Astrocyte of the cerebellum (primary cell): ENCODE results near the gene CES3.

ENCODE experiments used
- DNase-seq: peaks from one replicate; pipeline ENCODE4 v3.0.0-alpha.2; 2011; ENCODE audit warnings: low read depth
- H3K4me3 ChIP-seq: 2 replicates; pipeline ENCODE4 v1.5.1; 2011; ENCODE audit warnings: mild to moderate bottlenecking, low read depth, low read length, moderate library complexity
- in situ Hi-C: cut with HindIII; loops from 2 replicates; pipeline ENCODE4 v1.10.0; 2017; ENCODE audit warnings: low sequenced_read_pairs
- TF ChIP-seq, protein P1 (sequence below): IDR thresholded peaks from 2 replicates; pipeline ENCODE4 v1.5.1; 2012; ENCODE audit warnings: low read length, low read depth, moderate library complexity, mild to moderate bottlenecking; ENCODE audit errors: missing control alignments

CES3 gene

DNA sequence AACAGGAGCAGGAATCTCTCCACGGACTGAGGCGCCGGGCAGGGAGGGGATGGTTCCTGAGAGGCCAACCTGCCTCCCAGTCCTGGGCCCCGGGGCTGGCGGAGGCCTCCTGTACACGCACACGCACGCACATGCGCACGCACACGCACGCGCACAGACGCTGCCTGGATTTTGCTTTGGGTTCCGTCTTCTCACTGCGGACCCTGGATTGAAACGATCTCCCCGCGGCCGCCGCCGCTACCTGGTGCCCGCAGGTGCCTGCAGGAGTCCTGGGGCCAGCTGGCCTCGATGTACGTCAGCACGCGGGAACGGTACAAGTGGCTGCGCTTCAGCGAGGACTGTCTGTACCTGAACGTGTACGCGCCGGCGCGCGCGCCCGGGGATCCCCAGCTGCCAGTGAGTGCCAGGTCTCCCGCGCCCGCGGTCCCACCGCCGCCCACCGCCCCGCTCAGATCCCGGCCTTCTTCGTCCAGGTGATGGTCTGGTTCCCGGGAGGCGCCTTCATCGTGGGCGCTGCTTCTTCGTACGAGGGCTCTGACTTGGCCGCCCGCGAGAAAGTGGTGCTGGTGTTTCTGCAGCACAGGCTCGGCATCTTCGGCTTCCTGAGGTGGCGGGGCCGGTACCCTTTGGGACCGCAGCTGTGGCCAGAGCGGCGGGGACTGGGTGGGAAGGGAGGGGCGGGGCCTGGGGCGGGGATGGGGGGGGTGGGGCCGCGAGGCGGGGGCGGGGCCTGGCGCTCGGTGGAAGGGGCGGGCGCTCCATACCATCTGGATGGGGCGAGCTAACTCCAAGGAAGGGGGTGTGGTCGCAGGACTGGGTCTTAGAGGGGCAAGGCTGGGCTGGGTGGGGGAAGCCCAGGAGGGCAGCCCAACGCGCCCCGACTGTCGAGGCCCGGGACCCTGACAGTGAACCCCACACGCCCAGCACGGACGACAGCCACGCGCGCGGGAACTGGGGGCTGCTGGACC, 39.6 kb downstream of the CES3 start:
- in situ Hi-C loops = no loop called here
- DNase-seq = no peak
- H3K4me3 ChIP-seq = peak overlapping the region; percentile 47
- TF ChIP-seq, protein P1, sequence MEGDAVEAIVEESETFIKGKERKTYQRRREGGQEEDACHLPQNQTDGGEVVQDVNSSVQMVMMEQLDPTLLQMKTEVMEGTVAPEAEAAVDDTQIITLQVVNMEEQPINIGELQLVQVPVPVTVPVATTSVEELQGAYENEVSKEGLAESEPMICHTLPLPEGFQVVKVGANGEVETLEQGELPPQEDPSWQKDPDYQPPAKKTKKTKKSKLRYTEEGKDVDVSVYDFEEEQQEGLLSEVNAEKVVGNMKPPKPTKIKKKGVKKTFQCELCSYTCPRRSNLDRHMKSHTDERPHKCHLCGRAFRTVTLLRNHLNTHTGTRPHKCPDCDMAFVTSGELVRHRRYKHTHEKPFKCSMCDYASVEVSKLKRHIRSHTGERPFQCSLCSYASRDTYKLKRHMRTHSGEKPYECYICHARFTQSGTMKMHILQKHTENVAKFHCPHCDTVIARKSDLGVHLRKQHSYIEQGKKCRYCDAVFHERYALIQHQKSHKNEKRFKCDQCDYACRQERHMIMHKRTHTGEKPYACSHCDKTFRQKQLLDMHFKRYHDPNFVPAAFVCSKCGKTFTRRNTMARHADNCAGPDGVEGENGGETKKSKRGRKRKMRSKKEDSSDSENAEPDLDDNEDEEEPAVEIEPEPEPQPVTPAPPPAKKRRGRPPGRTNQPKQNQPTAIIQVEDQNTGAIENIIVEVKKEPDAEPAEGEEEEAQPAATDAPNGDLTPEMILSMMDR = no peak

DNA sequence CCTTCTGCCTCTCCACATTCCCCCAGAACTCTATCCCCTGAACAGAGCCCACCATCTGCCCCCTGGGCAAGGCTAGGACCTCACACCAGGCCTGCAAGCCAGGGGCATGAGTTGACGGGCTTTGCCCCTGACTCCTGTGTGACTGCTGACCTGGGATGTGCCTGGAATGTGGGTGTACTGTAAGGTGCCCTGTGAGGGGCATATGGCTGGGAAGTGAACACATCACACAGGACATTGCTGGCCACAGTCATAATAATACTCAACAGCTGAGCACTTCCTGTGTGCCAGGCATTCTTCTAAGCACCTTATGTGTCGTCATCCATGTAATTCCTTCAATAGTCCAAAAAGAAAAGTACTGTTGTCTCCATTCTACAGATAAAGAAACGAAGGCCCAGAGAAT, 40.7 kb downstream of the CES3 start:
- DNase-seq = no peak
- in situ Hi-C loops = no loop called here
- H3K4me3 ChIP-seq = no peak overlapping the region
- TF ChIP-seq, protein P1 = no peak

DNA sequence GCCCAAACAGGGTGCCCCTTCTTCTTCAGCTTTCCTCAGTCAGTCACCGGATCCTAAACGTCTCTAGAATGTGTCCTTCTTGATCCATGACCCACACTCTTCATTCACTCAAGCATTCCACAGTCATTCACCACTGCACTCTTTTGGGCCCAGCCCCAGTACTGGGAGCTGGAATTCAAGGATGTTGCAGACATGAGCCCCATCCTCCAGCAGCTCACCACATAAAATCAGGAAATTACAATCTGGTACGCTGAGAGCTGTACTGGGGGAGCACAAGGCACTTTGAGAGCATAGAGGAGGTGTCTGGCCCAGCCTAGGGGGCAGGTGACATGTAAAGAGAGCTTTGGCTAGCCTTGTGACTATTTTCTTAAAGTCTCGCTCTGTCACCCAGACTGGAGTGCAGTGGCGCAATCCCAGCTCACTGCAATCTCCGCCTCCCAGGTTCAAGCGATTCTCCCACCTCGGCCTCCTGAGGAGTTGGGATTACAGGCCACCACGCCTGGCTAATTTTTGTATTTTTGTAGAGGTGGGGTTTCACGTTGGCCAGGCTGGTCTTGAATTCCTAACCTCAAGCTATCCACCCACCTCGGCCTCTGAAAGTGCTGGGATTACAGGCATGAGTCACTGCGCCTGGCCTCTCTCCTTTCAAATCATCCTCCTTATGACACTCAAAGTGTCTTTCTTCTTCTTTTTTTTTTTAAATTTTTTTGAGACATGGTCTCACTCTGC, 46.0 kb downstream of the CES3 start:
- no peak overlapping the region for H3K4me3 ChIP-seq
- in situ Hi-C loops = no loop called here
- TF ChIP-seq, protein P1 = no peak
- no peak for DNase-seq

DNA sequence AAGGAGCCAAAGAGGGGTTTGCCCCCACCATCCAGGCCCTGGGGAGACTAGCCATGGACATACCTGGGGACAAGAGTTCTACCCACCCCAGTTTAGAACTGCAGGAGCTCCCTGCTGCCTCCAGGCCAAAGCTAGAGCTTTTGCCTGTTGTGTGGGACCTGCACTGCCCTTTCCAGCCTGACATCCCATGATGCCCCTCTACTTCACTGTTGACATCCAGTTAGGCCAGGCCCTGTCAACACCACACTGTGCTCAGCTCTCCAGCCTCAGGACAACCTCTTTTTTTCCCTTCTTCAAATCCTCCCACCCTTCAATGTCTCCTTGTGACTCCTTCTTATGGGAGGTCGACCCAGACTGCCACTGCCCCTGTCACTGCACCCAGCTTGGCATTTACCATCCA, 48.1 kb downstream of the CES3 start:
- TF ChIP-seq, protein P1 = no peak
- no peak overlapping the region for H3K4me3 ChIP-seq
- in situ Hi-C loops = no loop called here
- DNase-seq = no peak

DNA sequence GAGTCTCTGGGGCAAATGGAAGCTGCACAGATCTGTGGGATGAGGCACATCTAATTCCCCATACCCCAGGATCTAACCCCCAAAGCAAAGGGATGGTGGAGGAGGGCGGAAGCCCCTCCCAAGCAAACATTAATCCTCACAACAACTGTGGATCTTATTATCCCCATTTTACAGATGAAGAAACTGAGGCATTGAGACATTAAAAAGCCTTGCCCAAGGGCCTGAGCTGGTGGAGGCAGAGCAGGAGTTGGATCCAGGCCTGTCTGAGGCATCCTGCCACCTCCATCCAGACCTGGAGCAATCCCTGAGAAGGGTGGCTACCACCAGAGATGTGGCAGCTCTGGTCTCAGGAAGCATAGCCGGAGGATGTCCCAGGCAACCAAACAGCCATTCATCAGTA, 50.2 kb downstream of the CES3 start:
- TF ChIP-seq, protein P1 = no peak
- H3K4me3 ChIP-seq = no peak overlapping the region
- DNase-seq = no peak
- in situ Hi-C loops = no loop called here

DNA sequence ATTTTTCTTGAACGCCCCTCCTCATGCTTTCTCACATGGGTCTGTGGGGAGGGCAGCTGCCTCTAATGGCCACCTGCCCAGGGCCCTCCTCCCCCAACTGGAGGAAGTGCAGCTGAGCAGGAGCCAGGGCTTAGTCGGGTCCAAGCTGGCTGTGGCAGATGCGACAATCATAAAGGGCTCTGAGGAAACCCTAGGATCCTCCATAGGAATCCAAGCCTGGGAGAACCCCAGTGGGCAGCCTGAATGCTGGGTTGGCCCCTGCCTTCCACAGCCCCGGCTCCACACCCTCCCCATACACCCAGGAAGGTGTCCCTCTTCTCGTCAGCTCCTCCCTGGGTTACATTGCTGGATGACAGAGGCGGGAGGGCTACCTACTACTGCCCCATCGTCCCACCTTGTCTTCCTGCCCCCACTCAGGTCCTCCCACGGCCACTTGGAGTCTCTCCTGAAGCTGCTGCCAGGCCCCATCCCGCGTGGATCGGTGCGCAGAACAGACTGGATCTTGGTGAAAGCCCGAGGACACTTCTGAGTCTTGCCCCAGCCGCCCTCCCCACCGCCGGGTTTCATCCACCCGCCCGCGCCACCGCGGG, 52.3 kb downstream of the CES3 start:
- in situ Hi-C loops = no loop called here
- TF ChIP-seq, protein P1 = no peak
- no peak for DNase-seq
- H3K4me3 ChIP-seq = peak overlapping the region; percentile 39
